GM12873 (cell line): ENCODE measurements around the gene CRTC1.

Source experiments
- CTCF ChIP-seq: IDR thresholded peaks from 2 replicates; pipeline ENCODE4 v1.5.1; 2012; ENCODE audit warnings: low read depth, mild to moderate bottlenecking, moderate library complexity, low read length, control low read depth; ENCODE audit not compliant: insufficient read depth; ENCODE audit errors: missing control alignments

CRTC1 gene

DNA sequence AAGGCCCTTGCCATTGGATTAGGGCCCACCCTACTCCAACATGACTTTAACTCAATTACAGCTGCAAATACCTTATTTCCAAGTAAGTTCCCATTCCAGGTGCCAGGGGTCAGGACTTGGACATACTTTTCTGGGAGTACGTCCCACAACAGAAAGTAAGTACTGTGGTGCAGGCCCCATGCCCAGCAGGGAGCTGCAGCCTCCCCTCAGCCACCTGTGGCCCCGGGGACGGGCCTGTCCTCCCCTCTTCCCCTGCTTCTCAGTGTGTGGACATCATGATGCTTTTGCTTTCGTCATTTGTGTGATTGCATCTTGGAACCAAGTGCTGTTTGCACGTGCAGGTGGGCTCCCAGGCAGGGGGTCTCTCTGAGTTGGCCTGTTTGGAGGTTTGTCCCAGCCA lies 31.9 kb downstream of the CRTC1 start:
- TF ChIP-seq CTCF: no peak

DNA sequence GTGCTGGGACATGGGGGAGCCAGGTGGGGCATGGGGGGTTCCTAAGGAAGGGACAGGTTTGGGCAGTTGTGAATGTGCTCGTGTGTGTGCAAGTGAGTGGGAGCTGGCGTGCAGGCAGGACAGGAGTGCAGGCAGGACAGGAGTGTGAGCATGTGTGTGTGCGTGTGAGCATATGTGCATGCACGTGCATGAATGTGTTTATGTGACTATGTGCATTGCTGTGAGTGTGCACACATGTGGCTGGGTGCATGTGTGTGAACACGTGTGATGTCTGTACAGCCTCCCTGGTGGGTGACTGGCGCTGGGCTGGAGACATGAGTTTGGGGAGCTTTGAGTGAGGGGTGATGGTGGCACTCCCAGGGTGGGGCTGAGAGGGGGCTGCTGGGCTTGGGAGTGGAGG lies 33.4 kb downstream of the CRTC1 start:
- TF ChIP-seq CTCF: no peak

DNA sequence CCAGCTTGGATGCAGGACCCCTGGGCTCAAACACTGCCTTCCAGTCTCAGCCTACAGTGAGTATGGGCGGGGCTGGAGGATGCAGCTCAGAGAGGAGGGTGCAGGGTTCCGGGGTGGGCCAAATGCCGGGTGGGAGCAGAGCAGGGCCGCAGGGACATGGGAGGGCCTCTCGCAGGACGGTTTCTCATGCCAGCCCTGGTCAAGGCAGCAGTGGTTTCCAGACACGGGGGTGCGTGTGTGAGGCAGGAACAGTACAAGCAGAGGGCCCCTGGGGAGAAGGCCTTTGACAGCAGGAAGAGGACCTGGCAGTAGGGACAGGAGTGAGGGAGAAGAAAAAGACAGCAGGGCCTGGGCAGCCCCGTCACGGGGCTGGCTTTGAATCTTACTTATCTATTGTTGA lies 34.1 kb downstream of the CRTC1 start:
- TF ChIP-seq CTCF: no peak

DNA sequence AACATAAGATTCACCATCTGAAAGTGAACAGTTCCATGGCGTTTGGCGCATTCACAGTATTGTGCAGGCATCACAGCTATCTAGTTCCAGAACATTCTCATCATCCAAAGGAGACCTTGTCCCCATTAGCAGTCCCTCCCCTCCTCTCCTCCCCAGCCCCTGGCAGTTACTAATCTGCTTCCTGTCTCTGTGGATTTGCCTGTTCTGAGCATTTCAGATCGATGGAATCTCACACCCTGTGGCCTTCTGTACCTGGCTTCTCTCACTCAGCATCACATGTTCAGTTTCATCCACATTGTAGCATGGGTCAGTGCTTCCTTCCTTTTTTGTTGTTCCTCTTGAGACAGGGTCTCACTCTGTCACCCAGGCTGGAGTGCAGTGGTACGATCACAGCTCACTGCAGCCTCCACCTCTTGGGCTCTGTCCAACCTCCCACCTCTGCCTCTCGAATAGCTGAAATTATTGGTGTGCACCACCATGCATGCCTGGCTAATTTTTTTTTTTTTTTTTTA lies 34.6 kb downstream of the CRTC1 start:
- TF ChIP-seq CTCF: no peak

DNA sequence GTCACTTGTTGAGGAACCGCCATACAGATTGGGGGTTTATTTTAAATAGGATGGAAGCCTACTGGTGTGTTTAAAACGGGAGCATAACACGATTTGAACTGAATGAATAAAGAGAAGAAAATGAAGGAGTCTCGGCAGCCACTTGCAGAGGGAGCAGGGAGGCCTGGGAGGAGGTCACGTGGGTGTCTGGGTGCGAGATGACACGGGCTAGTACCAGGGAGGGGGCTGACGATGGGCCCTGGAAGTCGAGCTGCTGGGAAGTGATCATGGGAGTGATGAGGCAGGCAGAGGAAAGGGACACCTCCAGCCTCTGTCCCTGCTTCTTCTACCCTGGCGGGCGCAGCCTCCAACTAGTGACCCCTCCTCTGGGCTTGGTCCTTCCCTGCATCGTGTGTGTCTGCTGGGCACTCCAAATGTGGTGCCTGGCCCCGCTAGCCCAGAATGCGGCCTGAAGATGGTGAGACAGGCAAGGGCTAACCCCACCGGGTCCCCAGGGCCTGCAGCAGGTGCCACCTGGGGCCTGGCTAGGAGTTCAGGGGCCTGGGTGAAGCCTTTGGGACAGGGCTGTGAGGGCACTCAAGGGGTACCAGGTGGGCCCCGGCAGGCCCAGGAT lies 35.5 kb downstream of the CRTC1 start:
- TF ChIP-seq CTCF: no peak

DNA sequence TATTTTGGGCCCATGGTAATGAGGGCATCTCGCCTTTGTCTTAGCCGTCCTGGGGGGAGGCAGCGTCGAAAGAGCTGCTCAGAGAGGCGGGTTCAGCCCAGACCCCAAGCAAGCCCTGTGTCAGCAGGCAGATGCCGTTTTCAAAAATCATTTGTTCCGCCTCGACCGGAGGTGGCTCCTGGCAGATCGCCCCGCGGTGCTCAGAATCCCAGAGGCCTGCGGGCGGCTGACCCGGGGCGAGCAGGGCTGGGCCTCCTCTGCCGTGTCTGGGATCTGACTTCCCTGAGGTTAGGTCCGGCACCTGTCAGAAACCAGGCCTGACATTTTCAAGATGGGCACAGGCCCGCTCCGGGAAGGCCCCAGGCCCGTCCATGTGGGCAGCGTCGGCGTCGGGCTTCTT lies 36.1 kb downstream of the CRTC1 start:
- no peak for TF ChIP-seq CTCF

DNA sequence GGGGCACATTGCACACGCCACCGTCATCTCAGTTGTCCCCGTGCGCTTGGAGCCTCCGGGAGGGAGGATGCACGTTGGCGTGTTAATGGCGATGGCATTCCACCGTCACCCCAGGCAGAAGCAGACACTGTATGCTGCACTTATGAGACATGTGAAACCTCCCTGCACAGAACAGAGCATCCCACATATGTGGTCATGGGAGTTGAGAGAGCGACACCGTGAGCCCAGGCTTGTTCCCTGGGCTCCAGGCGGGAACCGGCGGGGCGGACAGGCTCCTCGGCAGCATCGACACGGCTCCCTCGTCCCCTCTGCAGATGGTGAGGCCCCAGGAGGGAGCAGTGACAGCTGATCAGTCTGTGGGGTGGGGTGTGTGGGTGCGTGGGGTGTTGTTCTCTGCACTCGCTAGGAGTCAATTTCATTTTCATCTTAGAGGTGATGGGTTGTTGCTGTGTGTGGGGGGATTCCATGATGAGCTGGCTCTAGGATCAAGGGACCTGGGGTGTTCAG lies 40.4 kb downstream of the CRTC1 start:
- no peak for TF ChIP-seq CTCF
